DMS114 treated with DMSO at 0.1 percent for 48 hours (cell line): ENCODE results near the gene RND3.

ENCODE experiments used
- DNase-seq: peaks from one replicate; lab custom pipeline; 2025; ENCODE audit not compliant: unreplicated experiment; lab: John Stamatoyannopoulos, UW

The RND3 gene

GRCh38 chr2:150445398-150445797, 42.1 kb downstream of the RND3 start:
- no peak for DNase-seq

- DNase-seq = no peak
Observed at GRCh38 chr2:150442484-150442883, 45.0 kb downstream of the RND3 start.

GRCh38 chr2:150441784-150442183, 45.7 kb downstream of the RND3 start:
- DNase-seq = no peak

GRCh38 chr2:150441226-150441625, 46.2 kb downstream of the RND3 start:
- DNase-seq = no peak

GRCh38 chr2:150438654-150439053, 48.8 kb downstream of the RND3 start:
- no peak for DNase-seq

GRCh38 chr2:150438041-150438440, 49.4 kb downstream of the RND3 start:
- no peak for DNase-seq

- no peak for DNase-seq
Observed at GRCh38 chr2:150432312-150432625, 55.2 kb downstream of the RND3 start.

GRCh38 chr2:150431561-150432311, 55.7 kb downstream of the RND3 start:
- DNase-seq = no peak

GRCh38 chr2:150429384-150429961, 58.0 kb downstream of the RND3 start:
- DNase-seq = no peak

GRCh38 chr2:150428641-150429040, 58.8 kb downstream of the RND3 start:
- DNase-seq = no peak

GRCh38 chr2:150427298-150427697, 60.2 kb downstream of the RND3 start:
- DNase-seq = no peak

- DNase-seq = no peak
Observed at GRCh38 chr2:150426724-150427123, 60.7 kb downstream of the RND3 start.

- no peak for DNase-seq
Observed at GRCh38 chr2:150426315-150426714, 61.2 kb downstream of the RND3 start.

- no peak for DNase-seq
Observed at GRCh38 chr2:150425121-150425955, 62.1 kb downstream of the RND3 start.

- DNase-seq = no peak
Observed at GRCh38 chr2:150424406-150424805, 63.1 kb downstream of the RND3 start.

GRCh38 chr2:150421126-150421651, 66.3 kb downstream of the RND3 start:
- DNase-seq = no peak

GRCh38 chr2:150418916-150419315, 68.6 kb downstream of the RND3 start:
- DNase-seq = no peak
